ENCODE measurements around the gene HOXA4.

GRCh38 chr7:27153526-27153925 is 23.0 kb upstream of the HOXA4 start:
- TF ChIP-seq, protein P1, sequence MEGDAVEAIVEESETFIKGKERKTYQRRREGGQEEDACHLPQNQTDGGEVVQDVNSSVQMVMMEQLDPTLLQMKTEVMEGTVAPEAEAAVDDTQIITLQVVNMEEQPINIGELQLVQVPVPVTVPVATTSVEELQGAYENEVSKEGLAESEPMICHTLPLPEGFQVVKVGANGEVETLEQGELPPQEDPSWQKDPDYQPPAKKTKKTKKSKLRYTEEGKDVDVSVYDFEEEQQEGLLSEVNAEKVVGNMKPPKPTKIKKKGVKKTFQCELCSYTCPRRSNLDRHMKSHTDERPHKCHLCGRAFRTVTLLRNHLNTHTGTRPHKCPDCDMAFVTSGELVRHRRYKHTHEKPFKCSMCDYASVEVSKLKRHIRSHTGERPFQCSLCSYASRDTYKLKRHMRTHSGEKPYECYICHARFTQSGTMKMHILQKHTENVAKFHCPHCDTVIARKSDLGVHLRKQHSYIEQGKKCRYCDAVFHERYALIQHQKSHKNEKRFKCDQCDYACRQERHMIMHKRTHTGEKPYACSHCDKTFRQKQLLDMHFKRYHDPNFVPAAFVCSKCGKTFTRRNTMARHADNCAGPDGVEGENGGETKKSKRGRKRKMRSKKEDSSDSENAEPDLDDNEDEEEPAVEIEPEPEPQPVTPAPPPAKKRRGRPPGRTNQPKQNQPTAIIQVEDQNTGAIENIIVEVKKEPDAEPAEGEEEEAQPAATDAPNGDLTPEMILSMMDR (IDR thresholded peaks at IDR 0.05): no peak
- no peak for TF ChIP-seq POLR2A (IDR thresholded peaks at IDR 0.05)
